H9 (cell line): ENCODE results near the gene LRRC45. TPM values are rescaled to one million over a fixed set of nuclear protein-coding genes. Genes with fewer than 3 reads are reported as not detected.

ENCODE experiments used
- DNase-seq: peaks from one replicate; pipeline ENCODE4 v3.0.0-alpha.2; 2017
- H2AFZ ChIP-seq: one replicate; pipeline ENCODE4 v1.6.1; 2013; ENCODE audit warnings: mild to moderate bottlenecking, low read length, control low read depth, moderate library complexity
- H2AK5ac ChIP-seq: 2 replicates; pipeline ENCODE4 v1.6.1; 2013; ENCODE audit warnings: low read length, control low read depth, mixed read lengths; ENCODE audit not compliant: insufficient read length
- H2BK120ac ChIP-seq: one replicate; pipeline ENCODE4 v1.6.1; 2013; ENCODE audit warnings: low read depth, mild to moderate bottlenecking, low read length, control low read depth, inconsistent platforms; ENCODE audit not compliant: poor library complexity, severe bottlenecking
- H2BK12ac ChIP-seq: 2 replicates; pipeline ENCODE4 v1.6.1; 2013; ENCODE audit warnings: low read length, control low read depth, mixed read lengths, low read depth; ENCODE audit not compliant: insufficient read length
- H2BK15ac ChIP-seq: 2 replicates; pipeline ENCODE4 v1.6.1; 2013; ENCODE audit warnings: low read depth, low read length, control low read depth
- H2BK20ac ChIP-seq: one replicate; pipeline ENCODE4 v1.6.1; 2013; ENCODE audit warnings: low read depth, mild to moderate bottlenecking, low read length, control low read depth, inconsistent platforms; ENCODE audit not compliant: poor library complexity, severe bottlenecking
- H2BK5ac ChIP-seq: 2 replicates; pipeline ENCODE4 v1.6.1; 2013; ENCODE audit warnings: low read length, control low read depth, mixed read lengths; ENCODE audit not compliant: insufficient read length
- H3K14ac ChIP-seq: 2 replicates; pipeline ENCODE4 v1.6.1; 2013; ENCODE audit warnings: low read length, control low read depth; ENCODE audit not compliant: insufficient read depth
- H3K18ac ChIP-seq: 2 replicates; pipeline ENCODE4 v1.6.1; 2013; ENCODE audit warnings: low read depth, mild to moderate bottlenecking, mixed read lengths, low read length, control low read depth; ENCODE audit not compliant: insufficient read length
- H3K23ac ChIP-seq: 2 replicates; pipeline ENCODE4 v1.6.1; 2013; ENCODE audit warnings: low read length, control low read depth, mixed read lengths, low read depth; ENCODE audit not compliant: insufficient read length
- H3K23me2 ChIP-seq: 2 replicates; pipeline ENCODE4 v1.6.1; 2013; ENCODE audit warnings: low read depth, mild to moderate bottlenecking, mixed read lengths, low read length, control low read depth; ENCODE audit not compliant: insufficient read length, poor library complexity, severe bottlenecking
- H3K27ac ChIP-seq: 2 replicates; pipeline ENCODE4 v1.5.1; 2013; ENCODE audit warnings: low read length, control low read depth, mixed read lengths, low read depth; ENCODE audit not compliant: insufficient read length
- H3K27me3 ChIP-seq: 2 replicates; pipeline ENCODE4 v1.6.1; 2013; ENCODE audit warnings: low read length, control low read depth, inconsistent platforms; ENCODE audit not compliant: insufficient read depth
- H3K4ac ChIP-seq: 2 replicates; pipeline ENCODE4 v1.6.1; 2013; ENCODE audit warnings: low read depth, mild to moderate bottlenecking, control low read depth, inconsistent platforms, low read length, moderate library complexity
- H3K4me1 ChIP-seq: 2 replicates; pipeline ENCODE4 v1.6.1; 2013; ENCODE audit warnings: low read length, control low read depth, inconsistent platforms; ENCODE audit not compliant: insufficient read depth
- H3K4me2 ChIP-seq: 2 replicates; pipeline ENCODE4 v1.6.1; 2013; ENCODE audit warnings: low read length, control low read depth, mixed read lengths; ENCODE audit not compliant: insufficient read length, insufficient read depth
- H3K56ac ChIP-seq: 2 replicates; pipeline ENCODE4 v1.6.1; 2013; ENCODE audit warnings: low read depth, mild to moderate bottlenecking, mixed read lengths, low read length, control low read depth; ENCODE audit not compliant: insufficient read length
- H3K79me1 ChIP-seq: 2 replicates; pipeline ENCODE4 v1.6.1; 2013; ENCODE audit warnings: low read depth, mild to moderate bottlenecking, moderate library complexity, low read length, control low read depth, inconsistent platforms; ENCODE audit not compliant: insufficient read depth, poor library complexity, severe bottlenecking
- H3K79me2 ChIP-seq: 2 replicates; pipeline ENCODE4 v1.6.1; 2013; ENCODE audit warnings: low read length, control low read depth, inconsistent platforms; ENCODE audit not compliant: insufficient read depth
- H3K9ac ChIP-seq: 2 replicates; pipeline ENCODE4 v1.6.1; 2013; ENCODE audit warnings: low read length, control low read depth, mixed read lengths; ENCODE audit not compliant: insufficient read length; ENCODE audit errors: extremely low read depth
- H3K9me3 ChIP-seq: one replicate; pipeline ENCODE4 v1.6.1; 2013; ENCODE audit warnings: low read depth, low read length, inconsistent platforms; ENCODE audit not compliant: control insufficient read depth
- H3T11ph ChIP-seq: one replicate; pipeline ENCODE4 v1.6.1; 2013; ENCODE audit warnings: mild to moderate bottlenecking, low read length, control low read depth, inconsistent platforms
- H4K20me1 ChIP-seq: one replicate; pipeline ENCODE4 v1.6.1; 2013; ENCODE audit not compliant: control insufficient read depth, insufficient read length, insufficient read depth
- H4K5ac ChIP-seq: 2 replicates; pipeline ENCODE4 v1.6.1; 2013; ENCODE audit warnings: low read depth, mild to moderate bottlenecking, mixed read lengths, low read length, control low read depth; ENCODE audit not compliant: insufficient read length
- H4K8ac ChIP-seq: replicated peaks from 2 replicates; pipeline ENCODE4 v1.6.1; 2013; ENCODE audit warnings: low read length, control low read depth, mixed read lengths, low read depth; ENCODE audit not compliant: insufficient read length
- H4K91ac ChIP-seq: 2 replicates; pipeline ENCODE4 v1.6.1; 2013; ENCODE audit warnings: low read depth, mild to moderate bottlenecking, moderate library complexity, mixed read lengths, low read length, control low read depth; ENCODE audit not compliant: insufficient read length
- H3K27ac Mint-ChIP-seq, 3 experiments: 2 replicates in 2 of 3; 3 replicates in 1 of 3; pipeline ENCODE4 v1.8.0; 2020 to 2021; ENCODE audit warnings: mixed read lengths in 3 of 3, mild to moderate bottlenecking in 1 of 3, moderate library complexity in 1 of 3
- H3K27me3 Mint-ChIP-seq: 2 replicates; pipeline ENCODE4 v1.8.0; 2021; ENCODE audit warnings: low read depth, mild to moderate bottlenecking, moderate library complexity, mixed read lengths
- H3K36me3 Mint-ChIP-seq, 3 experiments: 2 replicates in 2 of 3; 3 replicates in 1 of 3; pipeline ENCODE4 v1.8.0; 2020 to 2021; ENCODE audit warnings: low read depth in 3 of 3, mixed read lengths in 3 of 3; ENCODE audit not compliant: insufficient read depth in 1 of 3
- H3K4me1 Mint-ChIP-seq, 2 experiments: 2 replicates each; pipeline ENCODE4 v1.8.0; 2020; ENCODE audit warnings: mixed read lengths in 2 of 2
- H3K4me3 Mint-ChIP-seq, 2 experiments: 2 replicates in 1 of 2; 3 replicates in 1 of 2; pipeline ENCODE4 v1.8.0; 2020 to 2021; ENCODE audit warnings: mild to moderate bottlenecking in 2 of 2, mixed read lengths in 2 of 2, moderate library complexity in 1 of 2
- H3K9me3 Mint-ChIP-seq, 2 experiments: 2 replicates in 1 of 2; 3 replicates in 1 of 2; pipeline ENCODE4 v1.8.0; 2020; ENCODE audit warnings: mild to moderate bottlenecking in 2 of 2, mixed read lengths in 2 of 2, moderate library complexity in 1 of 2
- WGBS: extraction: QIAGEN DNeasy Blood & Tissue Kit; methylation state at CpG from one replicate; pipeline ENCODE4 v1.1.7; 2013; ENCODE audit warnings: missing lambda C conversion rate, low lambda C conversion rate, mixed read lengths; ENCODE audit not compliant: insufficient read length; ENCODE audit errors: extremely low coverage; 5-methylcytosine and 5-hydroxymethylcytosine counted together
- total RNA-seq: library from RNA; stranded (reverse); gene quantifications from 2 replicates; pipeline ENCODE4 v1.2.1, GENCODE V29; 2021
- TF ChIP-seq, protein P1 (sequence below): fragments of 200-600 bp; sonication (generic); conservative IDR thresholded peaks from 3 replicates; pipeline ENCODE4 v1.8.0; 2021; ENCODE audit warnings: antibody characterized with exemption, mild to moderate bottlenecking

LRRC45 gene
- total RNA-seq, 1 experiment from 2014 or later, result 28.7 TPM

- Mint-ChIP-seq H3K4me1 (no peaks in the 10 kb centered on the region), H3K27me3 (no peaks in the 10 kb centered on the region), H3K36me3 (peaks cover 0 to 8% (median 7%) of the 10 kb centered on the region in 3 experiments; a peak in 6 of 7 replicates), H3K9me3 (no peaks in the 10 kb centered on the region), H3K27ac (no peak overlapping the region; a peak in 1 of 7 replicates), H3K4me3 (no peak overlapping the region)
- Histone ChIP-seq H3K79me2 (no peaks in the 10 kb centered on the region), H3K27ac (no peak overlapping the region), H2BK15ac (no peak overlapping the region), H3K56ac (no peak overlapping the region), H3K79me1 (no peaks in the 10 kb centered on the region), H2BK12ac (no peak overlapping the region), H4K8ac (no peak overlapping the region), H2BK20ac (no peak overlapping the region), H3K9ac (no peak overlapping the region), H3K18ac (no peak overlapping the region), H3K23ac (no peak overlapping the region), H3K14ac (no peak overlapping the region), H3K27me3 (no peaks in the 10 kb centered on the region), H2BK5ac (no peak overlapping the region), H2AFZ (no peak overlapping the region), H3K4me2 (no peak overlapping the region), H3K4me1 (no peaks in the 10 kb centered on the region), H4K91ac (no peak overlapping the region), H3K23me2 (no peaks in the 10 kb centered on the region), H2AK5ac (no peak overlapping the region), H3K4ac (no peak overlapping the region), H3K9me3 (no peaks in the 10 kb centered on the region), H2BK120ac (no peak overlapping the region), H4K5ac (no peak overlapping the region), H3T11ph (no peak overlapping the region), H4K20me1 (no peaks in the 10 kb centered on the region)
- TF ChIP-seq, protein P1, sequence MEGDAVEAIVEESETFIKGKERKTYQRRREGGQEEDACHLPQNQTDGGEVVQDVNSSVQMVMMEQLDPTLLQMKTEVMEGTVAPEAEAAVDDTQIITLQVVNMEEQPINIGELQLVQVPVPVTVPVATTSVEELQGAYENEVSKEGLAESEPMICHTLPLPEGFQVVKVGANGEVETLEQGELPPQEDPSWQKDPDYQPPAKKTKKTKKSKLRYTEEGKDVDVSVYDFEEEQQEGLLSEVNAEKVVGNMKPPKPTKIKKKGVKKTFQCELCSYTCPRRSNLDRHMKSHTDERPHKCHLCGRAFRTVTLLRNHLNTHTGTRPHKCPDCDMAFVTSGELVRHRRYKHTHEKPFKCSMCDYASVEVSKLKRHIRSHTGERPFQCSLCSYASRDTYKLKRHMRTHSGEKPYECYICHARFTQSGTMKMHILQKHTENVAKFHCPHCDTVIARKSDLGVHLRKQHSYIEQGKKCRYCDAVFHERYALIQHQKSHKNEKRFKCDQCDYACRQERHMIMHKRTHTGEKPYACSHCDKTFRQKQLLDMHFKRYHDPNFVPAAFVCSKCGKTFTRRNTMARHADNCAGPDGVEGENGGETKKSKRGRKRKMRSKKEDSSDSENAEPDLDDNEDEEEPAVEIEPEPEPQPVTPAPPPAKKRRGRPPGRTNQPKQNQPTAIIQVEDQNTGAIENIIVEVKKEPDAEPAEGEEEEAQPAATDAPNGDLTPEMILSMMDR, result no peak
- no peak for DNase-seq
- no CpG with 5 or more reads among the region's 17 CpGs for WGBS
These were observed 21.5 kb upstream of the LRRC45 start for GRCh38 chr17:82001571-82002056.
